Activated CD4-positive, alpha-beta T cell treated with anti-CD3 and anti-CD28 coated beads for 4 hours (primary cell): ENCODE data around the gene CWC25.

Experiments
- DNase-seq, 2 donors: peaks; one replicate each; pipeline ENCODE4 v3.0.0-alpha.2; 2020

Gene CWC25

DNA sequence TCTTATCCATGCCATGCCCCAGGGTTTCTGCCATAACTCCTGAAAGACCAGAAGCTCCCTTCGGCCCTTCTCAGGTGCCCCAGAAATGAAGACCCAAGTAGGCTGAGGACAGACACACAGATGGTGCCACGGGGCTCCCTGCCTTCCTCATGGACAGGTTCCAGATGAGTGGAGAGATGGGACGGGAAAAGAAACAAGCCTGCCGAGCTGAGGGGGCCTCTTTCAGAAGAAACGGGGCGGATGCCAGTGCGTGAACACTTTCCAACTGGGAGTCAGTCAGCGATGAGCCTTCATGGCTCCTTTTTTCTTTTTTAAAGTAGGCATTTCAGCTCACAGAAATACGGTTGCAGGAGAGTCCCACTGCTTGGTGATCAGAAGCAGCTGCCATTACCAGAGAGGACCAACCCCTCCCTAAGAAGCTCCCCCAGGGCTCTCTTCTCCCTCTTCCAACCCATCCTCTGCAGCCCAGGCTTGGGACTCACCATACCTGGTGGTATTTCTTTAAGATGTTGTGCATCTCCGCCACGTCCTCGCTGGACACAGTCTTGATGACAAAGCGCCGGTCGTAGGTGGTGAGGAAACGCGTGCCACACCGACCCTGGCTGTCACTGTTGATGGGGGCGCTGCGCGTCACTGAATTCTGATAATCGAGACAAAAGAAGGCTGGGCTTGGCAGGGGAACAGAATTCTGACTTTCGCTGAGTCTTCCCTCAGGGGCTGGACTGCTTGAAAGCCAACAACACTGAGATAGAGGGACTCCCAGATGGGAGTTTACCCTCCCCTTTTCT lies 45.0 kb downstream of the CWC25 start:
- no peak for DNase-seq

DNA sequence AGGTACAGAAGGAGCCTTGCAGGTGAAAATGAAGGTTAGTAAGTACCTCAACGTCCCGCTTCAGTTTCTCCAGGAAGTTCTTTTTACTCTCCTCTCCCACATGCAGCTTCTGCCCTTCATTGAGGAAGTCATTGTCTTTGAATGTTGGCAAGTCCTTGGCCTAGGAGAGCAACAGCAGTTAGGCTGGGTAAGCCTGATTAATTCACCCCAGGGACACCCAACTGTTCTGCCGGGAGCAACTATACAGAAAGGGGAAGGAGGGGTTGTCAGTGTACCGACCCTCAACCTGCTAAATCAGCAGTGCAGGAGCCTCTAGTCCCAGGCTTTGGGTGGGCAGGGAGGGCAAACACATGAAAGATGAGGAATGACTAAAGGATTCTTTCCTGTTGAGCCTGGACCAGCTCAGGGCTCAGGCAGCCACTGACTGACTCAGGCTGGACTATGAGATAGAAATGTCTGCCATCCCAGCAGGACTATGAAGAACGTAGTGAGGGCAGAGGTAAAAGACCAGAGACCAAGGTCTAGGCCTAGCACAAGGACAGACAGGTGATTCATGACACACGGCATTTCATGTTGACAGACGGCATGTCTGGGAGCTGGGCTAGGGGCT lies 47.4 kb downstream of the CWC25 start:
- DNase-seq, result no peak

DNA sequence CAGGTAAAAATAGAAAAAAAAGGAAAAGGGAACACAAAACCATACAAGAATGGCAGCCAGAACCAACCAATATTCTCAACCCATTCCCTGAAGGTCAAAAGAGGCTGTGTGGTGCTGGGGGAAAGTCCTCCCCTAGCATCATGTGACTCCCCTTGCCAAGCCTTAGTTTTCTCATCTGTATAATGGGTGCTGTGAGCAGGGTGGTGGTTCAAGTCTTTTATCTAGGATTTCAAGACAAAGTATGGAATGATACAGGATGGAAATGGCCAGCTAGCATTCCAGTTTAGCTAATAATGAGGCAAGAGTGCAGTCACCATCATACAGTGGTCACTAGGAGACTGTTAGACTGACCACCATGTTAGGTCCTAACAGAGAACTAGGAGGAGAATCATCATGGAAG lies 51.9 kb downstream of the CWC25 start:
- no peak for DNase-seq

DNA sequence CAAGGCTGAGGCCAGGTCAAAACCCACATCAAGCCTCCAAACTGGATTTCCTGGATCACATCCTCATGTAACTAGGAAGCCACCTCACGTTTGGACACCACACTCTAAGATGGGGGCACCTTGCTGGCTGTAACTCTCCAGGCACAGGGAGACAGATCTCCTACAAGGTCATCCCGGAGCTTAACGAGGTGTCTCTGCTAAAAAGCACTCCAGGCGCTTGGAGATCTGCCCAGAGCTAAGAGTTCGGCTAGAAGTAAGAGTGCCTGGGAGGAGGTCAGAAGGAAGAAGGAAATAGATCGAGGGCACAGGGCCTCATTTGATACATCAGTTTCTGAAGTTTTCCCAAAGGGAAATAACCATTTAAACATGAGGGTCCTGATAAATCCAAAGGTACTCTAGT lies 56.7 kb downstream of the CWC25 start:
- no peak for DNase-seq

DNA sequence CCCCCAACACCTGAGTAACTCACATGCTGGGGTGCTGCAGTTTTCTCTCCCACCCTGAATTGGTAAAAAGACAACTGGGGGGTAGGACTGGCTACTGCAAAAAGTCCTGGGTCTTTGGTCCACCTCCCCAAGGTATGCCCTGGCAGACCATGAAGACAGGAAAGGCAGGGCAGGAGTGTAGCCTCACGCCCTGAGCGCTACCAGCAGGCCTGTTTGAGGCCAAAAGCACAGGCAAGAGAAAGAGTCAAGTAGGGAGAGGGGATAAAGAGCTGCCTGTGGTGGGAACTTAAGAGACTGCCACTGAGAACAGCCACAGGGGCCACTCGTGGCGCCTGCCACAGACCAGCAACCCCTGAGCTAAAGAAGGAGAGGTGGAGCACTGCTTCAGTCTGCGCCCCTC lies 58.8 kb downstream of the CWC25 start:
- no peak for DNase-seq

DNA sequence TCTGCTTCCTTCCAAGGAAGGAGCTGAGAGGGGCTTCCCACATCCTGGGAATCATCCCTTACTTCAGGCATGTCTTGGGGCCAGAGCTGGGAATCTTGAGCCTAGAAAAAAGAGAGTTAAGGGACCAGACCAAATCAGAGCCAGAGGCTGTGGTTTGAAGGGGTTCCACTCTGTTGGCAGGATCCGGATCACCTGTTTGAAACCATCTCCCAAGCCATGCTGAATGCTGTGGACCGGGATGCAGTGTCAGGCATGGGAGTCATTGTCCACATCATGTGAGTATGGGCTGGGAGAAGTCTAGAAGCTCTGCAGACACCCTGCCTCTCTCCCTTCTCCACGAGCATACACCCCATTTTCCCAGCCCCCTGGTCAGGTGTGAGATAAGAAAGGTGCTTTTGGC lies 62.9 kb downstream of the CWC25 start:
- DNase-seq, result no peak

DNA sequence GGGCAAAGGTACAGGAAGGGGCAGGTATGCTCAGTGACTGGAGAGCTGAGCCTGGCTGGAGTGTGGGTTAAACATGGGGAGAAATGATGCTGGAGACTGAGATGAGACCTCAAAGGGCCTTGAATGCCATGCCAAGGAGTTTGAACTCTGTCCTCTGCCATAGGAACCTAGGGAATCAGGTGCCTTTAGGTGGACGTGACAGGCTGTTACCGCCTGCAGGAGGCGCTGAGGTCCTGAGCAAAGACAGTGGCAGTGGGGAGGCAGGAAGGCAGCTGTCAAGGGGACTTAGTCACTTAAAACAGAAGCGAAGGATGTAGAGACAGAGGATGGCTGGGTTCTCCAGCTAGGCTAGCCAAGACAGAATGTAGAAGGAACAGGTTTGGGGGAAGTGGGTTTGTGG lies 63.5 kb downstream of the CWC25 start:
- DNase-seq, result peak in 1 of 2 donors; percentile 28

DNA sequence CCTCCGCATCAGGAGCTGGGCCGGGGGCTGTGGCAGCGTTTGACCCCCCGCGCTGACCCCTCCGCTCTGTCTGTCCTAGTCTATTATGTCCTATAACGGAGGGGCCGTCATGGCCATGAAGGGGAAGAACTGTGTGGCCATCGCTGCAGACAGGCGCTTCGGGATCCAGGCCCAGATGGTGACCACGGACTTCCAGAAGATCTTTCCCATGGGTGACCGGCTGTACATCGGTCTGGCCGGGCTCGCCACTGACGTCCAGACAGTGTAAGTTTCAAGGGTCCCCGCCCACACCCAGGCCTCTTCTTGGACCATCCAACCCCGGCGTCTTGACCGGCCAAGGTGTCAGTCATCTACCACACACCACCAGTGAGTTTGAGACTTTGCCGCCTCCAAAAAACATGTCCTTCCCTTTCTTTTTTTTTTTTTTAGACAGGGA lies 72.0 kb downstream of the CWC25 start:
- DNase-seq, result no peak

DNA sequence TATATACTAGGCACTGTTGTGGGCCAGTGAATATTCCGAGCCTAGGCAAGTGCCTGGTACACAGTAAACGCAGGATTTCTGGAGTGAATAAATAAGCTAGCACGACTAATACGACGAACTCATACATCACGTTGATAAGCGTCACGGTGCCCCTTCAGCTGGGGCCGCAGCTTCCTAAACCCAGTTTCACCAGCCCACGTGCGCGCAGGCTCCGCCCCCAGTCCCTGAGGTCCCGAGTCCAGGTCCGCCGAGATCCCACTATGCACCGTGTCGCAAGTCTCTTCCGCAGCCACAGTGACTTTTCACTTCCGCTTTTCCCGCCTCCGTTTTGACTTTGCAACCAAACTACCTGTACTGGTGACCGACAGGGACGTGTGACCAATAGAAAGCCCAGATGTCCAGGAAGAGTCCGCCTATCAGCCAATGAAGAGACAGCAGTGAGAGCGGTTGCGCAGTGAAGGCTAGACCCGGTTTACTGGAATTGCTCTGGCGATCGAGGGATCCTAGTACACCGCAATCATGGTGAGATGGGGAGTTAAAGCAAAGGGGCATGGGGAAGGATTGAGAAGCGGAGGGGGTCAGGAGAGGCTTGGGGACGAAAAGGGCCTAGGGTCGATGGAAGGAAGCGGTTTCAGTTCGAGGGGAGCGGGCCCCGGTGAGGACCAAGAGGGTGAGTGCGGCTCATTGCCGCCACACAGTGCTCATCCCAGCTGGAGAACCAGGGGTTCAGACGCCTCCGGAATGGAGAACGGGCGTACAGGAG lies 72.6 kb downstream of the CWC25 start, which contains the start of gene PSMB3:
Gene PSMB3 (plus strand): TSS at position 434 of the 763 bp plus-strand sequence. CDS start 86 bp downstream, at position 520.
- peak; percentile 94 to 96 for DNase-seq

DNA sequence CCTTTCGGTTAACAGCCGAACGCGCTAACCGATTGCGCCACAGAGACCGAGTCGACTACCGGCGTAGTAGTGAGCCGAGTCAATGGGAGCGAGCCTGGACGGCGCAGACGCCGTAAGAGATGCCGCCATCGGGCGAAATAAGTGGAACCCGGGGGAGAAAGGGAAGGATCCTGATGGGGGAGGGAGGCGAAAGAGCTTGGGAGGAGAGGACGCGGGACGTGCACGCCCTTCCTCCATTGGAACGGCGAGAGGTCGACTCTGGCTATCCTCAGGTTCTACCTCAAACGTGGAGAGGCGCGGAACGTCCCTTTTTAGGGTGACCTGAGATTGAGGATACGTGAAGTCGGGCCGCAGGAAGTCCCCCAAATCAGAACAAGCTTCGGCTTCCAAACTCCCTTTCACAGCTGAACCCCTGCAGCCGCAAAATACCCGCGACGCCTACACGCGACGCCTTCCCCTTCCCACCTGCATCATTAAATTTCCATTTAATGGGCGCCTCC lies 73.3 kb downstream of the CWC25 start:
- peak; percentile 72 to 81 for DNase-seq

DNA sequence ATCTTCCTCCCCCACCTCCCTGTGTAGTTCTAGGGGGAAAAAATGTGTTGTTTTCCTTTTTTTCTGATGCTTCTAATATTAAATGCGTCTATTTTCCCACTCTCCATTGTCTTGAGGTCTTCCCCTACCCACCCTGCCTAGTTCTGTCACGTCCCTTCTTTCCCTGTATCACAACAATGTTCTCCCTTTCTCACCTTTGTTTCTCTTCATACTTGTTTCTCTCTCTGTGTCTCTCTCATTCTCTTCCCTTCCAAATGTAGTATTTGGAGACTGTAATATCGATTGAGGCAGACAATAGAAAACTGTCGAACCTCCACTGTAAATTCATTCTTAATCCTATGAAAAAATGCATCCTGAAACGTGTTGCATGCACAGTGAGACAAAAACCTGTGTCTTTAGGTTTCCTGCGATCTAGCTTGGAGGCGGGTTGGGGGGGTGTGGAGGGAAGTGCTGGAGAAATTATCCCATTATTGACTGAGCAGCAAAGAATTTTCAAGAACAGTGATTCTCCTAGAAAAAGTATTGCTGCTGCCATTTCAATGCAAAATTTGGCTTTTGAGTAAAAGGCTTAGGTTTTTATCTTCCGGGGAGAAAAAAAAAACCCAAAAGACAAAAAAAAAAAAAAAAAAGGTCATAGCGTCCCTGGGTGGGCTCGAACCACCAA lies 73.8 kb downstream of the CWC25 start:
- DNase-seq, result no peak
